GM15510 (cell line): ENCODE measurements around the gene HPD.
A peak's percentile ranks its signal among the peaks of the same experiment; 100 is the strongest.

Experiments used
- POLR2A ChIP-seq: IDR thresholded peaks from 3 replicates; pipeline ENCODE4 v1.6.1; 2011; ENCODE audit warnings: borderline replicate concordance; ENCODE audit not compliant: insufficient read length; ENCODE audit errors: extremely low read depth

Gene HPD

GRCh38 chr12:121839106-121839992 is 19.3 kb downstream of the HPD start:
- peak; percentile 63 for TF ChIP-seq POLR2A

DNA sequence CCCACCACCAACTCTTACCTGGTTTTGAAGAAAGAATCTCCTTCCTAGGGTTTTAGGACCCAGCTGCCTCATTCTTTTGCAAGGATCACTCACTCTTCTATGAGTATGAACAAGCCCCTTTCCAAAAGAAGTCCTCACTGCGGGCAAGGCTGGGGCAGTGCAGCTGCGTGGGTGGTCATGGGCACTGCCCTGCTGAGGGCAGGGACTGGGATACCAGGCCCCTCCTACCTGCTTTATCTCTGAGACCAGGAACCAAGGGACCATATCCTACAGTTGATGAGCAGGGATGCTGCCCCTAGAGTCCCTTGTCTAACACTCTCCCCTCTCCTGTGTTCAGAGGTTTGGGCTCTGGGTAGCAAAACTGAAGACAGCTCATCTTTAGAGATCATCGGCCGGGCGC is 20.5 kb downstream of the HPD start:
- TF ChIP-seq POLR2A = no peak

- TF ChIP-seq POLR2A = no peak
Measured at GRCh38 chr12:121837680-121838079, 21.0 kb downstream of the HPD start.

DNA sequence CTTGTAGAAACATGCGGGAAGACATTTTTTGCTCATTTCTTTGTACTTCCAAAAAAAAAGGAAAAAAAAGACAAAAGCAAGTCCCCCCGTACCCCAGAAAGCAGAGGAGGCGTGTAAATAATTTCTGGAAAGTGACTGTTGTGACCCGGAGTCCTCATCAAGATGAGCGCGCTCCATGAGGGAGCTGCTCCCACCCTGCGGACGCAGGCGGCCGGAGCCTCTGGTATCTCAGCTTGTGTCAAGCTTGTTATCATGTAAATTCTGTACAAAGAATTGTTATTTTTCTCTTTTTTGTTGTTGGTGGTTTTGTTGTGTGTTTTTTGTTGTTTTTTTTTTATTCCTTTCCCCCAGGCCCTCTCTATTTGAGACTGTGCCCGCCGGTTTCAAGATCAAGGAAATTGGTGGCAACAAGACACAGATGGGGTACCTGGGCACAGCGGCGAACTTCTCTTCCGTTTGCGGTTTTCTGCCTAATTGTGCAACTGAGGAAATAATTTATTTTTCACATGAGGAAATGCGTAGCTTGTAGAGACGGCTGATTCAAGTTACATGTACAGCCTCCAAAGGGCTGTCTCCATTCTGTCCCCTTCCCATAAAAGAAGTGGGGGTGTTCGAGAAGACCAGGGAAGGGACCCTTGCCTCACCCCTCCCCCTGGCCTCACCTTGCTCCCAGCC is 27.0 kb downstream of the HPD start:
- TF ChIP-seq POLR2A = no peak

- TF ChIP-seq POLR2A = no peak
Measured at GRCh38 chr12:121830588-121831265, 27.9 kb downstream of the HPD start.

DNA sequence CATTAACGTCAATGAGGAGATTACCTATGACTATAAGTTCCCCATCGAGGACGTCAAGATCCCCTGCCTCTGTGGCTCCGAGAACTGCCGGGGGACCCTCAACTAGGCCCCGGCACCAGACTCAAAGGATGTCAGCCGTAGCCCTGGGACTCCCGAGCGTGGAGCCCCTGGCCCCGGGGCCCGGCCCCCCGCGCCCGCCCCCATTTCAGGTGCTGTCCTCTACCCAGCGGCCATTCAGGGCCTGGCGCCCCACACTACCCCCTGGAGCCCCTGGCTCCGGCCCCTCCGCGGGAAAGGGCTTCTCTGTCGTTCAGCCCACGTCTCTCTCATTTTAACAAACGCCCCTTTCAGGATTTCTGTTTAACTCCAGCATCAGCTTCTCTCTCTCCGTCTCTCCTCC is 28.5 kb downstream of the HPD start:
- TF ChIP-seq POLR2A = no peak

DNA sequence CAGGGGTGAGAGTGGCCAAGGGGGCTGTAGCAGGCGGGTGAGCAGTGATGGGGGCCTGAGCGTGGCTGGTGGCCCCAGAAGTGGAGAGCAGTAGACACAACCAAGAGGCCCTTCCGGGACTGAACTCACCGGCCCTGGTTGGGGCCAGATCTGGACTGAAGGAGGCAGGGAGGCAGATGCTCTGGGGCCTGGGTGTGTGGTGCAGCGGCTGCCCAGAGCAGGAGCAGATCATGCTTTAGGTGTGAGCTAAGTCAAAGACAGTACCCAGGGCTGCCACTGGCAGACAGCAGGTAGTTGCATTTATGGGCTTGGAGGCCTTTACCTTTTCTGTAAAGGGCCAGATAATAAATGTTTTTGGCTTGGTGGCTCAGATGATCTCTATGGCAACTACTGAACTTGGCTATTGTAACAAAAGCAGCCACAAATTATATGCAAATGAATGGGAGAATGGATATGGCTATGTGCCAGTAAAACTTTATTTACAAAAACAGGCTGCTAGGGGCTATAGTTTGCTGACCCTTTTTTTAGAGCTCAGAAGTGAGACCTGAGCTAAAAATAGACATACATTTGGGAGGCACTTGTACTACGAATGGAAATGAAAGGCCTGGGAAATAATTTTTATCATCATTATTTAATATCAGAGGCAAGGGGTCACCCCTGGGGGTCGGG is 29.3 kb downstream of the HPD start:
- TF ChIP-seq POLR2A = no peak

DNA sequence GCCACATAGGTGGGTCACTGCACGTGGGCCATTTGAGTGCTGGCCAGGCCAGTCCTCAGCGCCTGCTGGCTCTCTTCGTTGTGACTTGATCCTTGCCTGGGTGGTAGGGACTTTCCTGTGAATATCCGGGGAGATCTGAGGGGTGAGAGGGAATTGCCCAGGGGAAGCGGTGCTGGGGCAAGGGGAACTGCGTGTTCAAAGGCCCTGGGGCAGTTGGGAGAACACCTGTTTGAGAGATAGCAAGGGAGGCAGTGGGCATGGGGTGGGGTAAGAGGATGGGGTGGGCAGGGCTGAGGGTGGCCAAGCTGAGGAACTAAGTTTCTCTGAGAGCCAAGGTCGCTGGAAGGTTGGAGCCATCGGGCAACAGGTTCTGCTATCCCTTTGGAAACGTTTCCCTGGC is 29.8 kb downstream of the HPD start:
- TF ChIP-seq POLR2A = no peak

DNA sequence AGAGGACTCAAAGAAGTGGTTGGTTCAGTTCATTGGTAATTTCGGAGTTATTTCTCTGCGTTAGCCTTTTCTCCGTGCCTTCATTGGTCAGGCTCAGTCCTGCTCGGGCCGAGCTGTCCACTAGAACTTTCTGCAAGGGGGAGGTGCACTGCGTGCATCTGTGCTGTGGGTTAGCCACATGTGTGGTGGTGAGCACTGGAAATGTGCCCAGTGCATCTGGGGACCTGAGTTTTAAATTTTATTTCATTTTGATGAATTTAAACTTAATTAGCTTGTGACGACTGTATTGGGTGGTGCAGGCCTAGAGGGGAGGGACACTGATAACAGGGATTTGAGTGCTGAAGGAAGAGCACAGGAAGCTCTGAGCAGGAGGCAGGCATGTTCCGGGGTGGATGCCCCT is 30.4 kb downstream of the HPD start:
- no peak for TF ChIP-seq POLR2A

DNA sequence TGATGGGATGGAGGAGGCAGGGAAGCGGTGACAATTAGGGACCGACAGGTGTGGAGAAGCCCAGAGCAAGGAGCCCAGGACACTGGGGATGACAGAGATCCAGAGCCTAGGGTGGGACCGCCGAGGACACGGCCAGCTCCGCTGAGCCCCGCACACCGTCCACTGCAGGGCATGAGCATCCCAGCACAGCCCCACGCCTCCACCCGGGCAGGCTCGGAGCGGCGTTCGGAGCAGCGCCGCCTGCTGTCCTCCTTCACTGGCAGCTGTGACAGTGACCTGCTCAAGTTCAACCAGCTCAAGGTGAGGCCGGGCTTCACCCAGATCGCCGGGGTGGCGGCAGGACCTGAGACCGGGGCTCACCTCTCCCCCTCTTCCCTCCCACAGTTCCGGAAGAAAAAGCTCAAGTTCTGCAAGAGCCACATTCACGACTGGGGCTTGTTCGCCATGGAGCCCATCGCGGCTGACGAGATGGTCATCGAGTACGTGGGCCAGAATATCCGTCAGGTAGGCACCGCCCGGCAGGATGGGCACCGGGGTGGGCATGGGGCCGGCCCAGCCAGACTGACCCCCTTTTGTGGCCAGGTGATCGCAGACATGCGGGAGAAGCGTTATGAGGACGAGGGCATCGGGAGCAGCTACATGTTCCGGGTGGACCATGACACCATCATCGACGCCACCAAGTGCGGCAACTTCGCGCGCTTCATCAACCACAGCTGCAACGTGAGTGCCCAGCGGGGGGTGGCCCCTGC is 31.1 kb downstream of the HPD start:
- TF ChIP-seq POLR2A = no peak

DNA sequence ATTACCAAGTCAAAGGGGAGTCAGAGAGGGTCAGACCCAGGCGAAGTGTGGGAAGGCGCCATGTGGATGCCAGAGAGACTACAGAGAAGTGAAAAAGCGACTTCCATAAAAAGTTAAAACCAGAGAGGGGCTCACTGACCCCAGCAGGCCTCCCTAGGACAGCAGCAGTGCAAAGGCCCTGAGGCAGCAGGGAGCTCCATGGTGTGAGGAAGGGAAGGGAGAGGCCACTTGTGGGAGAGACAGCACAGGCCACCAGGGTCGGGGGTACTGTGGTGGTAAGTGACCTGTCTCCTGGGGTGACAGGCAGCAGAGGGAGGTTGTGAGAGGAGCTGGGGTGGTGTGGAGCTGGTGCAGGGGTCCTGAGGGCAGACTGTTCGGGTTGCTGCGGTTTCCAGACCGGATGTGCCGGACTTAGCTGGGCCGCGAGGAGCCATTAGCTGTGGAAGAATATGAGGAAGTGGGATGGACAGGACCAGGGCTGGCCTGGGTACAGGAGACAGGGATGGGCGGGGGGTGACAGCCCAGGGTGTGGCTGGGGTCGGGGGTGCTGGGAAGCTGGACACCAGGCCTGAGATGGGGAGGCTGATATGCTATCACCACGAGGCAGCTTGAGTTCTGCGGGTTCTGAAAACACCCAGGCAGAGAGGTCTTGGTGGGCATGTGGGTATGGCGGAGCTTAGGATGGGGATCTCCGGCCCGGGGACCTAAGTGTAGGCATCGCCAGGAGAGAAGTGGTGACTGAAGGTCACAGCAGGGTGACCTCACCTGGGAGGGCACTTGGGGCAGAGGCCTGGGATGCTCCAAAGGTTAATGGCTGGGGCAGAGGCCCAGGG is 32.1 kb downstream of the HPD start:
- TF ChIP-seq POLR2A = no peak

- no peak for TF ChIP-seq POLR2A
Measured at GRCh38 chr12:121825041-121825523, 33.6 kb downstream of the HPD start.

- TF ChIP-seq POLR2A = no peak
Measured at GRCh38 chr12:121823727-121824115, 34.9 kb downstream of the HPD start.
